AG10803 (cell line): ENCODE measurements around the gene LMX1B.

Source experiments
- DNase-seq: peaks from one replicate; pipeline ENCODE4 v3.0.0; 2010; ENCODE audit warnings: low read depth
- H3K4me3 ChIP-seq: 2 replicates; pipeline ENCODE4 v1.5.1; 2011; ENCODE audit warnings: mild to moderate bottlenecking, low read length, control low read depth
- TF ChIP-seq, protein P1 (sequence below): conservative IDR thresholded peaks from 2 replicates; pipeline ENCODE4 v1.5.1; 2011; ENCODE audit warnings: mild to moderate bottlenecking, low read length, control low read depth, inconsistent platforms

The LMX1B gene

DNA sequence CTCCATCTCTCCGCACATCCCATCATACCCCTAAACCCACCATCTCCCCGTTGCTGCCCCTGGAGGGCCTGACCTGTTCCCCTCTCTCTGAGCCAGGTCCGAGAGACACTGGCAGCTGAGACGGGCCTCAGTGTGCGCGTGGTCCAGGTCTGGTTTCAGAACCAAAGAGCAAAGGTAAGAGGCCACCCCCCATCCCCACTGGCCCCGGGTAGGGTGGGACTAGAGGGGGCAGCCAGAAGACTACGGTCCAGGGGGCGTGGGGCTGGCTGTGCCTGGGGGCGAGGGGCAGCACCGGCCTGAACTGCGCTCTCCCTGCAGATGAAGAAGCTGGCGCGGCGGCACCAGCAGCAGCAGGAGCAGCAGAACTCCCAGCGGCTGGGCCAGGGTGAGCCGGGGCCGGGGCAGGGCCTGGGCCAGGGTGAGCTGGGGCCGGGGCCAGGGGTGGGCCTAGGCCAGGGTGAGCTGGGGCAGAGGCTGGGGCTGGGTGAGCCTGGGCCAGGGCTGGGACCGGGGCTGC, 79.8 kb downstream of the LMX1B start:
- no peak for DNase-seq
- TF ChIP-seq, protein P1, sequence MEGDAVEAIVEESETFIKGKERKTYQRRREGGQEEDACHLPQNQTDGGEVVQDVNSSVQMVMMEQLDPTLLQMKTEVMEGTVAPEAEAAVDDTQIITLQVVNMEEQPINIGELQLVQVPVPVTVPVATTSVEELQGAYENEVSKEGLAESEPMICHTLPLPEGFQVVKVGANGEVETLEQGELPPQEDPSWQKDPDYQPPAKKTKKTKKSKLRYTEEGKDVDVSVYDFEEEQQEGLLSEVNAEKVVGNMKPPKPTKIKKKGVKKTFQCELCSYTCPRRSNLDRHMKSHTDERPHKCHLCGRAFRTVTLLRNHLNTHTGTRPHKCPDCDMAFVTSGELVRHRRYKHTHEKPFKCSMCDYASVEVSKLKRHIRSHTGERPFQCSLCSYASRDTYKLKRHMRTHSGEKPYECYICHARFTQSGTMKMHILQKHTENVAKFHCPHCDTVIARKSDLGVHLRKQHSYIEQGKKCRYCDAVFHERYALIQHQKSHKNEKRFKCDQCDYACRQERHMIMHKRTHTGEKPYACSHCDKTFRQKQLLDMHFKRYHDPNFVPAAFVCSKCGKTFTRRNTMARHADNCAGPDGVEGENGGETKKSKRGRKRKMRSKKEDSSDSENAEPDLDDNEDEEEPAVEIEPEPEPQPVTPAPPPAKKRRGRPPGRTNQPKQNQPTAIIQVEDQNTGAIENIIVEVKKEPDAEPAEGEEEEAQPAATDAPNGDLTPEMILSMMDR: no peak
- no peak overlapping the region for H3K4me3 ChIP-seq

DNA sequence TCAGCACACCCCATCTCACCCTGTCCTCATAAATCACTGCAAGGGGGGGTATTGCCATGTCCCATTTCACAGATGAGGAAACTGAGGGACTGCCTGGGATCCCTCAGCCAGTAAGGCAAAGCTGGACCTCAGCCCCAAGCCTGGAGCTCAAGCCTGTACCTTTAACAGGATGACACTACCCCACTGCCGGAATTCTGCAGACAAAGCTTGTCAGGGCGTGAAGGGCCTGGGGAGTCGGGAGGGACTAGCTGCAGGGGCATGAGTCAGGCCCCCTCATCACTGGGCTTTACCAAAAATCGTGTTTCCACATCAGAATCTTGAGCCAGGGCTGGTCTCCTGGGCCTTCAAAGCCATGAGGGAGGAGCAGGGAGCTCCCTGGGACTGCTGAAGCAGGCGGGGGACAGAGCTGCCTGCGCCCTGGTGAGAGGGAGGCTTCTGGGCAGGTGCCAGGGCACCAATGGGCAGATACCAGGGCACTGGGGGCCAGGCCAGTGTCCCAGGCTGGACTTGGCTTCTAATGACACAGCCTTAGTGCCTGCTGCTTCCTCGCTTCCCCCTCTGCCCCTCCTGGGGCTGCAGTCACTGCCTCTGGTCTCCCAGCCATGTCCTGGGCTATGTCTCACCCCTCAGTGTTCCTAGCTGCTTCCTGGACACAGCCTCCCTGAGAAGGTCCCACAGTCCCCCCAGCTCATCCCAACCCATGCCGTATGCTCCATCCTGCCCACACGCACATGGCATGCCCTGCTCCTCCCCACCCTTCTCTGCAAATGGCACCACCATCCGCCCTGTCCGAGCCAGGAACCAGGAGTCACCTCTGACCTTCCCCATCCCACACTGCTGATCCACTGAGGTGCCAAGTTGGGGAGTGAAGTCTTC, 80.7 kb downstream of the LMX1B start:
- DNase-seq: no peak

DNA sequence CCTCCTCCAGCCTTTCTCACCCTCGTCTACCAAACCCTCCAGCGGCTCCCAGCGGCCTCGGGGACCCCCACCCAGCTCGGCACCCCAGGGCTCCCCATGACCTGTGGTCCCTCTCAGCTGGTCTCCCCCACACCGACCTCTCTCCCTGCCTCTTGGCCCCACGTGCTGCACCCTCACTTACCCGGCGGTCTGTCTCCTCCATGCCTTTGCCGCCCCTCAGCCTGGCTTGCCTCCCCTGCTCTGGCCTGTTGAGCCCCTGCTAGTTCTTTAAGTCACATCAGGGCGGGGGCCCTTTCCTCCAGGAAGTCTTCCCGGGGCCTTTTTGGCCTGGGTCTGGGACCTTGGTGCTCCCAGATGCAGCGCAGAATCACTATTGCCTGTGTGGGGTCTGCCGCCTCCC, 81.5 kb downstream of the LMX1B start:
- DNase-seq: no peak
- no peak overlapping the region for H3K4me3 ChIP-seq

More for the DNA sequence above, 80.7 kb downstream of the LMX1B start:
- TF ChIP-seq, protein P1: no peak
- no peak overlapping the region for H3K4me3 ChIP-seq

DNA sequence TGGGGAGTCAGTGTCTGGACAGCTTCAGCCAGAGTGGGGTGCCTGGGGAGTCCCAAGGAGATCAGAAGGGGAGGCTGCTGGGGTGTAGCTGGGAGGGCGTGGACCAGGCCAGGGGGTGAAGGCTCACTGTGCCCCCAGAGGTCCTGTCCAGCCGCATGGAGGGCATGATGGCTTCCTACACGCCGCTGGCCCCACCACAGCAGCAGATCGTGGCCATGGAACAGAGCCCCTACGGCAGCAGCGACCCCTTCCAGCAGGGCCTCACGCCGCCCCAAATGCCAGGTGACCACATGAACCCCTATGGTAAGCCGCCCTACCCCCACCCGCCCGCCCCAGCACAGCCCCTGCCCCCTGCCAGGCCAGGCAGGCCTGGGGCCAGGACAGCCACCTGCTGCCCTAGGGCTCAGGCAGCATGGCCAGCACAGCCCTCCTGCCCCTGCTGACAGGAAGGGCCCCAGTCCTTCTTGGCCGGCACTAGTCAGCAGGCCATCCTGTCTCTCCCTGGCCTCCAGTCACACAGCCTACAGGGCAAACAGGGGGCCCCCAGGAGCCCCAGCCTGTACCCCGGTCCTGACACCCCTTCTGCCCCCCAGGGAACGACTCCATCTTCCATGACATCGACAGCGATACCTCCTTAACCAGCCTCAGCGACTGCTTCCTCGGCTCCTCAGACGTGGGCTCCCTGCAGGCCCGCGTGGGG, 82.1 kb downstream of the LMX1B start:
- TF ChIP-seq, protein P1: no peak
- DNase-seq: no peak
- no peak overlapping the region for H3K4me3 ChIP-seq

More for the DNA sequence above, 81.5 kb downstream of the LMX1B start:
- TF ChIP-seq, protein P1: no peak

DNA sequence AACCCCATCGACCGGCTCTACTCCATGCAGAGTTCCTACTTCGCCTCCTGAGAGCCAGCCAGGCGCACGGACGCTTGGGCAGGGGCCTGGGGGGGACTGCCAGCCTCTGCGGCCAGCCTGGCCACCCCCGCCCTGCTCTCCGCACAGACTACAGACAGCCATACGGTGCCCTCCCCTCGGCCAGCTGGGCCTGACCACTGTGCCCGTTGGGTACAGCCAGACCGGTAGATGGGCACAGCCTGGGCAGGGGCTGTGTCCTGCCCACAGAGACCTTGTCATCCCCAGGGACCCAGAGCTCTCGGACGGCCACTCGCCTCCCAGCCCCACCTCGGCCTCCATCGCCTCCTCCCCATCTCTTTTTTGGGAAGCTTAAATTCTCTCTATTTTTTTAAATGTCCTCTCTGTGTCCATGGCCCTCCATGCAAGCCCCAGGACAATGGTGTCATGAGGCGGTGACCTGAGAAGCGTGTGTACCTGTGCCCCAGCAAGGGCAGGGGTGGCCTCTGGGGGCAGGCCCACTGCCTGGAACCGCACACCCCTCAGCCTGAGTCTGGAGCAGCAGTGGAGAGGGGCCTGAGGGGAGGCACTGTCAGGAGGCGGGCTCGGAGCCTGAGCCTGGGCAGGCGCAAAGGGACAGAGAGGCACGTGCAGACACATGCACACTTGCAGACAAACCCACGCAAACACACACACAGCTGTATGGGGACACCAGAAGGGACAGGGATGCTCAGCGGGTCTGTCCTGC, 82.8 kb downstream of the LMX1B start:
- TF ChIP-seq, protein P1: no peak
- no peak for DNase-seq
- no peak overlapping the region for H3K4me3 ChIP-seq

DNA sequence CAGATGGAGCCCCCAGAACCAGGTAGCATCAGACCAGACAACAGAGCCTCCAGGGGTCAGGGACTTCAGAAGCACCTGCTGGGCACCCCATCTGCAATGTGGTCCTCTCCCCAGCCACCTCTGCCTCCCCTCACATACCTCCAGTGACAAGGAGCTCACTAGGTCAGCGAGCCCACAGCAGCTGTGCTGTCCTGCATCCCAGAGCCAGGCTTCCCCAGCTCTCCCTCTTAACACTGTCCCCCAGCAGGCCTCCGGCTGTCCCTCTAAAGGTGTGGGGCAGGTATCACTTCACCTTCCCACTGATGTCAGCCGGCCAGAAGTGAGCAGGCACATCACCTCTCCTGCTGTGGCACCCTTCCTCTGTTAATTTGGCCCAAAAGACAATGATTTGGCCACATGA, 83.6 kb downstream of the LMX1B start:
- H3K4me3 ChIP-seq: no peak overlapping the region
- TF ChIP-seq, protein P1: no peak
- no peak for DNase-seq
